ENCODE measurements around the gene CNTNAP2.

DNA sequence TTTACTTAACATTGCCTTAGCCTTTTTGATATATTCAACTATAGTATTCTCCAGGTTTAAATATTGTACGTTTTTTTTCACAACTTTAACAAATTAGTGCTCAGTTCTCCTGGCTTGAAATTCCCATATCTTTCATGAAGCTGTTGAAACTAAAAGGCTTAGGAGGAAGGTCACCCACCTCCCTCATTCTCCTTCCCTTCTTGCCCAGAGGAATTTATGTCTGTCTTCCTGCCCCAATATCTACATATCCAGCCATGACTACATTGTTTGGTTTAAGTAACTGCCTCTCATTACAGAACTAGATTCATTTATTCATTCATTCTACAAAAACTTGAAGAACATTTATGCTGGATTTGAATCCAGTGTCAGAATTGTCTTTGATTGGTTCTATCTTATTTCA is 2219.2 kb downstream of the CNTNAP2 start:
- TF ChIP-seq, protein P1, sequence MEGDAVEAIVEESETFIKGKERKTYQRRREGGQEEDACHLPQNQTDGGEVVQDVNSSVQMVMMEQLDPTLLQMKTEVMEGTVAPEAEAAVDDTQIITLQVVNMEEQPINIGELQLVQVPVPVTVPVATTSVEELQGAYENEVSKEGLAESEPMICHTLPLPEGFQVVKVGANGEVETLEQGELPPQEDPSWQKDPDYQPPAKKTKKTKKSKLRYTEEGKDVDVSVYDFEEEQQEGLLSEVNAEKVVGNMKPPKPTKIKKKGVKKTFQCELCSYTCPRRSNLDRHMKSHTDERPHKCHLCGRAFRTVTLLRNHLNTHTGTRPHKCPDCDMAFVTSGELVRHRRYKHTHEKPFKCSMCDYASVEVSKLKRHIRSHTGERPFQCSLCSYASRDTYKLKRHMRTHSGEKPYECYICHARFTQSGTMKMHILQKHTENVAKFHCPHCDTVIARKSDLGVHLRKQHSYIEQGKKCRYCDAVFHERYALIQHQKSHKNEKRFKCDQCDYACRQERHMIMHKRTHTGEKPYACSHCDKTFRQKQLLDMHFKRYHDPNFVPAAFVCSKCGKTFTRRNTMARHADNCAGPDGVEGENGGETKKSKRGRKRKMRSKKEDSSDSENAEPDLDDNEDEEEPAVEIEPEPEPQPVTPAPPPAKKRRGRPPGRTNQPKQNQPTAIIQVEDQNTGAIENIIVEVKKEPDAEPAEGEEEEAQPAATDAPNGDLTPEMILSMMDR (IDR thresholded peaks at IDR 0.05; ENCODE audit: borderline replicate concordance, extremely low read depth, low read length, poor library complexity, severe bottlenecking) = no peak
- TF ChIP-seq EZH2 (IDR thresholded peaks at IDR 0.05; ENCODE audit: borderline replicate concordance, low read depth, low read length, severe bottlenecking) = no peak
